SK-N-MC (cell line): ENCODE data around the gene S1PR2.

Experiments
- DNase-seq: peaks from one replicate; pipeline ENCODE4 v3.0.0-alpha.2; 2011; ENCODE audit warnings: low read depth, low spot score
- H3K27ac ChIP-seq: fragments of 200-600 bp; sonication (generic); 2 replicates; pipeline ENCODE4 v1.5.1; 2016; ENCODE audit warnings: mixed run types
- H3K36me3 ChIP-seq: fragments of 200-600 bp; sonication (generic); 2 replicates; pipeline ENCODE4 v1.6.1; 2017; ENCODE audit warnings: antibody characterized with exemption, low read length, mixed read lengths; ENCODE audit not compliant: insufficient read depth
- H3K4me3 ChIP-seq: fragments of 200-600 bp; sonication (generic); 2 replicates; pipeline ENCODE4 v1.5.1; 2016
- H3K9ac ChIP-seq: fragments of 200-600 bp; sonication (generic); 2 replicates; pipeline ENCODE4 v1.8.0; 2017; ENCODE audit warnings: mixed run types, mixed read lengths; ENCODE audit not compliant: insufficient read length
- H3K9me3 ChIP-seq: fragments of 200-600 bp; sonication (generic); 2 replicates; pipeline ENCODE4 v1.6.1; 2017; ENCODE audit warnings: low read depth, mild to moderate bottlenecking, antibody characterized with exemption, low read length, moderate library complexity, mixed read lengths
- EZH2 ChIP-seq: fragments of 200-600 bp; sonication (generic); IDR thresholded peaks from one replicate; pipeline ENCODE4 v1.6.1; 2017; ENCODE audit warnings: antibody characterized with exemption
- FOXP2 ChIP-seq: optimal IDR thresholded peaks from 2 replicates; pipeline ENCODE3; 2011; ENCODE audit warnings: mild to moderate bottlenecking, moderate library complexity; ENCODE audit not compliant: insufficient read depth; ENCODE audit errors: extremely low read length, control extremely low read depth
- POLR2AphosphoS5 ChIP-seq: IDR thresholded peaks from 2 replicates; pipeline ENCODE4 v1.6.1; 2012; ENCODE audit warnings: mild to moderate bottlenecking, low read depth, low read length, borderline replicate concordance

S1PR2 gene, protein sequence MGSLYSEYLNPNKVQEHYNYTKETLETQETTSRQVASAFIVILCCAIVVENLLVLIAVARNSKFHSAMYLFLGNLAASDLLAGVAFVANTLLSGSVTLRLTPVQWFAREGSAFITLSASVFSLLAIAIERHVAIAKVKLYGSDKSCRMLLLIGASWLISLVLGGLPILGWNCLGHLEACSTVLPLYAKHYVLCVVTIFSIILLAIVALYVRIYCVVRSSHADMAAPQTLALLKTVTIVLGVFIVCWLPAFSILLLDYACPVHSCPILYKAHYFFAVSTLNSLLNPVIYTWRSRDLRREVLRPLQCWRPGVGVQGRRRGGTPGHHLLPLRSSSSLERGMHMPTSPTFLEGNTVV

GRCh38 chr19:10230861-10231611 is at the start of gene S1PR2:
TSS of gene S1PR2 (minus strand) at chr19:10231331. CDS start at chr19:10224905, 6,426 bp downstream.
- H3K36me3 ChIP-seq: no peaks in the 10 kb centered on the region
- TF ChIP-seq EZH2 (no peak), FOXP2 (no peak)
- no peaks in the 10 kb centered on the region for H3K9me3 ChIP-seq
- H3K9ac ChIP-seq: peak within 1 kb of the TSS; percentile 73
- no peak for DNase-seq
- H3K4me3 ChIP-seq: peak within 1 kb of the TSS; percentile 88
- H3K27ac ChIP-seq: peak within 1 kb of the TSS; percentile 67; the same call in 1 of the 2 replicates

DNA sequence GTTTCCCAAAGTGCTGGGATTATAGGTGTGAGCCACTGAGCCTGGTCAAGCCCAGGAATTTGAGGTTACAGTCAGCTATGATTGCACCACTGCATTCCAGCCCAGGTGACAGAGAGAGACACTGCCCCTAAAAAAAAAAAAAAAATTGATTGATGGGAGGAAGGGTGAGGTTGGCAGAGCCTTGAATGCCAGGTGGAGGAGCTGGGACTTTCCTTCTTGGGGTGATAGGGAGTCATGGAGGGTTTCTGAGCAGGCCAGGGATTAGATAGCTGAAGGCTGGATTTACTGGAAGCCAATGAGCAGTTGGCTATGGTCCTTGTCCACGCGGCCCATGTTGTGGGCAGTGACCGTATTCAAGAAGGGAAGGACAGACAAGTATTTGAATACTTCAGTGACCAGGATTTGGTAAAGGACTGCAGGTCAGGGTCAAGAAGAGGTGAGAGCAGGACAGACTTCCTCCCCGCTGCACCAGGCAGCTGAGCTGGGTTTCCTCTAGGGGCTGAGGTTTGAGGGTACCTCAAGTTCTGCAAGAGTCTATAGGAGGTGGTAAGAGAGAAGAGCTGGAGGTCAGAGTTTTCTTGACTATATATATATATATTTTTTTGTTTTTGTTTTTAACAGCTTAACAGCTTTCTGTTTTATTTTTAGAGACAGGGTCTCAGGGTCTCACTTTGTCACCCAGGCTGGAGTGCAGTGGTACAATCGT is 48.8 kb upstream of the S1PR2 start:
- Histone ChIP-seq H3K9me3 (no peaks in the 10 kb centered on the region), H3K4me3 (no peak overlapping the region), H3K36me3 (no peaks in the 10 kb centered on the region), H3K27ac (no peak overlapping the region), H3K9ac (no peak overlapping the region)
- TF ChIP-seq FOXP2 (no peak), EZH2 (no peak), POLR2AphosphoS5 (no peak)
- DNase-seq: no peak

DNA sequence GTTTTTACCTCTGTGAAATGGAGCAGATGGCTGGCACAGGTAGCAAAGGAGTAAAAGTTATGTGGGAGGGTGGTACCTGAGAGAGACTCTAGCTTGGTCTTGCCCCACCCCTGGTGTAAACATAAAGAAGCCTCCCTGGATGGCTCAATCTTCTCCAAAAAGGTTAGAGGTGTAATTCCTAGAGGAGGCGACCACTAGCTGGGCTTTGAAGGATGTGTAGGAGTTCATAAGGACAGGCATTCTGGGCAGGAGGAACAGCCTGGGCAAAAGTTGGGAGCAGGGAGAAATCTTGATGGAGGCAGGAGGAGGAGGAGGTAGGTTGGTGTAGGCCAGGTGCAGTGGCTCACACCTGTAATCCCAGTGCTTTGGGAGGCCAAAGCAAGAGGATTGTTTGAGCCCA is 47.8 kb upstream of the S1PR2 start:
- Histone ChIP-seq H3K27ac (no peak overlapping the region), H3K36me3 (no peaks in the 10 kb centered on the region), H3K9me3 (no peaks in the 10 kb centered on the region), H3K4me3 (no peak overlapping the region), H3K9ac (no peak overlapping the region)
- DNase-seq: no peak
- no peak for TF ChIP-seq FOXP2
- no peak for TF ChIP-seq EZH2

DNA sequence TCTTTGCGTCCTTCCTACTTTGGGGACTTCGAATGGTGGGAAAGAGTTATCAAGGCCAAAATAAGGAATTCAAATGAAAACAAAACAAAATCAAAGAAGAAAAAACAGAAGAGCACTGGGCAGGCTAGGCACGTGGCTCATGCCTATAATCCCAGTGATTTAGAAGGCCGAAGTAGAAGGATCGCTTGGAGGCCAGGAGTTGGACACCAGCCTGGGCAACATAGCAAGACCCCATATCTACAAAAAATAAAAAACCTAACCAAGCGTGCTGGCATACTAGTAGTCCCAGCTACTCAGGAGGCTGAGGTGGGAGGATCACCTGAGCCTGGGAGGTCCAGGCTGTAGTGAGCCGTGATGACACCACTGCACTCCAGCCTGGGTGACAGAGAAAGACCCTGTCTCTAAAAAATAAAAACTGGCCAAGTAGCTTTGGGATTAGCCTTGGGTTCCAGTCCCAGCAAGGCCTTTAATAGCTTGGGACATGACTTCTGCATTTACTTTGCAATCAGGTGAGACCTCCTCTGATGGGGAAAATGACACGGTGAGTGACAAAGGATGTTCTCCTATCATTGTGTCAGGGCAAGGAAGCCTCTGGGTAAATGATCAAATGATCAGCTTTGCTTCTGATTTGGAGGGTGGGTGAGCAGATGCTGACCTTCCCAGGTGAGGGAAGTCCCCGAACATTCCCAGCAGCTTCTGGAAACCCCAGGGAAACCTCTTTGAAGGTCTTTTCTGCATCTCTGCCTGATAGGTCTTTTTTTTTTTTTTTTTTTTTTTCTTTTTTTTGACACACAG is 46.9 kb upstream of the S1PR2 start:
- TF ChIP-seq POLR2AphosphoS5 (no peak), EZH2 (no peak), FOXP2 (no peak)
- no peaks in the 10 kb centered on the region for H3K36me3 ChIP-seq
- no peak overlapping the region for H3K4me3 ChIP-seq
- H3K9me3 ChIP-seq: no peaks in the 10 kb centered on the region
- H3K9ac ChIP-seq: no peak overlapping the region
- no peak for DNase-seq
- H3K27ac ChIP-seq: no peak overlapping the region

- Histone ChIP-seq H3K4me3 (no peak overlapping the region), H3K9me3 (no peaks in the 10 kb centered on the region), H3K36me3 (no peaks in the 10 kb centered on the region), H3K9ac (no peak overlapping the region), H3K27ac (no peak overlapping the region)
- TF ChIP-seq POLR2AphosphoS5 (no peak), FOXP2 (no peak), EZH2 (no peak)
- DNase-seq: no peak
Measured at GRCh38 chr19:10274589-10274988, 43.5 kb upstream of the S1PR2 start.

DNA sequence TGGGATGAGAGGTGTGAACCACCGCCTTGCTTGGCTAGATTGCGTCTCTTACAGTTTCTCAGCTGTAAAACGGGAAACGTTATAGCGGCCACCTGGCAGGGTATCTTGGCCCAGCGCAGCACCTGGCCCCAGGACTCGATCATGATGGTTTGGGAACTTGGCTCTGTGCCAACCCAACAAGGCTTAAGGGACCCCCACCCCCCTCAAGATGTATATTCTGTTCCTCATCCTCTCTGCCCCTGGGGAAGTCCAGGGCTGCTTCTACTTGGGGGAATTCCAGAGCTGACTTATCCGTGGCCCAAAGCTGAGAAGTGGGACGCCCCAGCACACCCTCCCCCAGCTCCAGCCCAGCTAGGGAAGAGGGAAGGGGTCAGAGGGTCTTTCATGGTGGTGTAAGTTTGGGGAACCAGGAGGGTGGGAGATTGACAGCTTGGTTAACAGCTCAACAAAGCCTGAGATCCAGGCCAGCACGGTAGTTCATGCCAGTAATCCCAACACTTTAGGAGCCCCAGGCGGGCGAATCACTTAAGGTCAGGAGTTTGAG is 40.5 kb upstream of the S1PR2 start:
- TF ChIP-seq FOXP2: no peak
- no peak for TF ChIP-seq POLR2AphosphoS5
- TF ChIP-seq EZH2: no peak
- Histone ChIP-seq H3K36me3 (no peaks in the 10 kb centered on the region), H3K4me3 (no peak overlapping the region), H3K9ac (no peak overlapping the region), H3K9me3 (no peaks in the 10 kb centered on the region), H3K27ac (no peak overlapping the region)
- DNase-seq: no peak

DNA sequence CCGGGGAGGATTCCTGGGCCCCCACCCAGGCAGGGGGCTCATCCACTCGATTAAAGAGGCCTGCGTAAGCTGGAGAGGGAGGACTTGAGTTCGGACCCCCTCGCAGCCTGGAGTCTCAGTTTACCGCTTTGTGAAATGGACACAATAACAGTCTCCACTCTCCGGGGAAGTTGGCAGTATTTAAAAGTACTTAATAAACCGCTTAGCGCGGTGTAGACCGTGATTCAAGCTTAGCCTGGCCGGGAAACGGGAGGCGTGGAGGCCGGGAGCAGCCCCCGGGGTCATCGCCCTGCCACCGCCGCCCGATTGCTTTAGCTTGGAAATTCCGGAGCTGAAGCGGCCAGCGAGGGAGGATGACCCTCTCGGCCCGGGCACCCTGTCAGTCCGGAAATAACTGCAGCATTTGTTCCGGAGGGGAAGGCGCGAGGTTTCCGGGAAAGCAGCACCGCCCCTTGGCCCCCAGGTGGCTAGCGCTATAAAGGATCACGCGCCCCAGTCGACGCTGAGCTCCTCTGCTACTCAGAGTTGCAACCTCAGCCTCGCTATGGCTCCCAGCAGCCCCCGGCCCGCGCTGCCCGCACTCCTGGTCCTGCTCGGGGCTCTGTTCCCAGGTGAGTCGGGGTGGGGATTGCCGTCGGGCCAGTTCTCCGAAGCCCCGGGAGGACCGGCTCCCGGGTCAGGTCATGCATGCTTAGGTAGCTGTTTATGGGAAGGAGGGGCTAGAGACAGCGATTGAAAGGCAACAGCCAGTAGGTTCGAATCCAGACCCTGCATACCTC is 39.7 kb upstream of the S1PR2 start, which contains the start of gene ICAM1:
Gene ICAM1 (plus strand): TSS at position 505 of the 779 bp plus-strand sequence. CDS start 40 bp downstream, at position 545.
- H3K27ac ChIP-seq: no peak within 1 kb of the TSS
- H3K9ac ChIP-seq: no peak within 1 kb of the TSS
- no peaks in the 10 kb centered on the region for H3K9me3 ChIP-seq
- TF ChIP-seq EZH2: no peak
- TF ChIP-seq FOXP2: no peak
- peak; percentile 56 for TF ChIP-seq POLR2AphosphoS5
- H3K4me3 ChIP-seq: no peak within 1 kb of the TSS
- DNase-seq: no peak
- H3K36me3 ChIP-seq: no peaks in the 10 kb centered on the region
